Fibroblast of lung (primary cell): ENCODE measurements around the gene RAB40B. TPM values are rescaled to one million over a fixed set of nuclear protein-coding genes. Genes with fewer than 3 reads are reported as not detected.
"Not testable (repeated sequence)": the region's sequence is repeated elsewhere in the genome, so short reads cannot be mapped to it uniquely, and the experiment has no call there.

ENCODE experiments used
- DNase-seq, 2 donors: peaks; one replicate each; pipeline versions ENCODE4 v3.0.0 to v3.0.0-alpha.2; 2010; ENCODE audit warnings: low read depth in 2 of 2
- H2AFZ ChIP-seq: 2 replicates; pipeline ENCODE4 v1.5.1; 2012; ENCODE audit warnings: low read length, control low read depth, inconsistent platforms
- H3K27ac ChIP-seq: 2 replicates; pipeline ENCODE4 v1.5.1; 2011; ENCODE audit warnings: low read length, control low read depth; ENCODE audit not compliant: insufficient read depth
- H3K27me3 ChIP-seq: 2 replicates; pipeline ENCODE4 v1.5.1; 2011; ENCODE audit warnings: mild to moderate bottlenecking, low read length; ENCODE audit not compliant: control insufficient read depth, insufficient read depth
- H3K36me3 ChIP-seq: 2 replicates; pipeline ENCODE4 v1.5.1; 2011; ENCODE audit warnings: low read length; ENCODE audit not compliant: control insufficient read depth, insufficient read depth
- H3K4me1 ChIP-seq: 2 replicates; pipeline ENCODE4 v1.5.1; 2011; ENCODE audit warnings: low read length; ENCODE audit not compliant: control insufficient read depth, insufficient read depth; ENCODE audit errors: extremely low read depth
- H3K4me2 ChIP-seq: 2 replicates; pipeline ENCODE4 v1.5.1; 2011; ENCODE audit warnings: low read length, control low read depth; ENCODE audit not compliant: insufficient read depth; ENCODE audit errors: extremely low read depth
- H3K4me3 ChIP-seq, 4 experiments: fragments of 200-600 bp in 1 of 4; sonication (generic) in 1 of 4; replicated peaks in 1 of 4; 2 replicates each; pipeline ENCODE4 v1.5.1; 2011 to 2016; ENCODE audit warnings: low read length in 4 of 4, low read depth in 3 of 4, mild to moderate bottlenecking in 3 of 4, control low read depth in 2 of 4, inconsistent platforms in 1 of 4, mixed read lengths in 1 of 4; ENCODE audit not compliant: insufficient read depth in 1 of 4; ENCODE audit errors: control extremely low read depth in 1 of 4
- H3K79me2 ChIP-seq: 2 replicates; pipeline ENCODE4 v1.5.1; 2012; ENCODE audit warnings: mild to moderate bottlenecking, low read length, inconsistent platforms; ENCODE audit not compliant: control insufficient read depth, insufficient read depth
- H3K9ac ChIP-seq: 2 replicates; pipeline ENCODE4 v1.5.1; 2011; ENCODE audit warnings: mild to moderate bottlenecking, low read length, control low read depth; ENCODE audit not compliant: insufficient read depth
- H3K9me3 ChIP-seq: 2 replicates; pipeline ENCODE4 v1.5.1; 2012; ENCODE audit warnings: low read depth, low read length; ENCODE audit not compliant: control insufficient read depth, insufficient read depth
- H4K20me1 ChIP-seq: 2 replicates; pipeline ENCODE4 v1.5.1; 2011; ENCODE audit warnings: low read length; ENCODE audit not compliant: control insufficient read depth, insufficient read depth; ENCODE audit errors: extremely low read depth
- CTCF ChIP-seq, 2 donors: IDR thresholded peaks in 1 of 2; conservative IDR thresholded peaks in 1 of 2; 1 replicate in 1 of 2; 2 replicates in 1 of 2; pipeline ENCODE4 v1.5.1; 2011 to 2012; ENCODE audit warnings: low read length in 2 of 2, control low read depth in 1 of 2, inconsistent platforms in 1 of 2, low read depth in 1 of 2, mild to moderate bottlenecking in 1 of 2
- EZH2 ChIP-seq: IDR thresholded peaks from 2 replicates; pipeline ENCODE4 v1.5.1; 2012; ENCODE audit warnings: low read length, control low read depth, mild to moderate bottlenecking; ENCODE audit errors: missing control alignments
- polyA plus RNA-seq, 2 donors: library from polyadenylated mRNA; depleted of rRNA in 1 of 2; stranded (reverse) in 1 of 2; unstranded in 1 of 2; fragments of >200 nt; gene quantifications; 2 replicates each; pipeline ENCODE4 v1.2.1, GENCODE V29; 2011 to 2012; ENCODE audit warnings: missing spikeins in 1 of 2
- total RNA-seq: library from RNA; depleted of rRNA; stranded (reverse); fragments of >200 nt; gene quantifications from 2 replicates; pipeline ENCODE4 v1.2.1, GENCODE V29; 2014

RAB40B gene
- total and polyA plus RNA-seq, 2 donors (not counting 1 experiment from before 2014, with no cell fraction given) = 3.3 TPM

DNA sequence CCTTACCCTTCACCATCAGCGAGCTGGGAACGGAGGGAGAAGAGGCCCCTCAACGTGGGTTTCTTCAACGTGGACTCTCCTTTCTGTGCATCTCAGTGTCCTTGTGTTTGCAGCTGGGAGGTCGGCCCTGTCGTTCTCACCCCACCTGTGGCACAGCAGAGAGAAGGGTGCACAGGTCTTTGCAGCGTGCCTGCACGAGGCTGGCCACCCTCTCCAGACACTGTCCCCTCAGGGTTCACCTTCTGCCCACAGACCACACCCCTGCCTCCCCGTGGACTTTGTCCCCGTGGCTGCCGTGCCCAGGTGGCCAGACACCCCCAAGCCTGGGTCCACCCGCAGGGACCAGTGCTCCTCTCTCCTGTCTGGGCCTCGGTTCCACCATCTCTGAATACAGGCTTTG, 43.0 kb downstream of the RAB40B start:
- Histone ChIP-seq H3K9me3 (peaks cover 3% of the 10 kb centered on the region), H3K4me1 (no peaks in the 10 kb centered on the region), H3K79me2 (no peaks in the 10 kb centered on the region), H3K36me3 (no peaks in the 10 kb centered on the region), H3K27ac (no peak overlapping the region), H3K4me2 (no peak overlapping the region), H3K4me3 (no peak overlapping the region), H4K20me1 (no peaks in the 10 kb centered on the region), H2AFZ (no peak overlapping the region), H3K9ac (no peak overlapping the region), H3K27me3 (no peaks in the 10 kb centered on the region)
- DNase-seq = no peak
- TF ChIP-seq EZH2 (no peak), CTCF (conservative IDR thresholded peaks at IDR 0.05 in 1 of 2, IDR thresholded peaks at IDR 0.05 in 1 of 2; ENCODE audit: low read depth in 1 of 2, low read length in 2 of 2) (no peak)

DNA sequence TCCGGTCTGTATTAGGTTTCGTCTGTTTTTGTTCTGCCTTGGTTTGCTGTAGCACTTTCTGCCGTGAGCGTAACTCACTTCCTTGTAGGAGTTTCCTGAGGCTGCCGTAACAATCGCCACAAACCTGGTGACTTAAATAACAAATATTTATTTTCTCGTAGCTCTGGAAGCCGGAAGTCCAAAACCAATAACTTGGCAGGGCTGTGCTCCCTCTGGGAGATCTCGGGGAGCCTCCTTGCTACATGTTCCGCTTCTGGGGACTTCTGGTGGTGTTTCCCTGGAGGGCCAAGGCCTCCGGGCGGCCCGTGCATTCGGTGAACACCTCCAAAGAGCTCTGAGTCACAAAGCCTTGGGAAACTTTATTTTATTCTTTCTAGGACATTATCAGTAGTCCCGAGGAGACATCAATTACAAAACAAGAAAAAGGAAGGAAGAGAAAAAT, 43.4 kb downstream of the RAB40B start:
- H3K4me3 ChIP-seq = no peak overlapping the region
- peaks cover 3% of the 10 kb centered on the region for H3K9me3 ChIP-seq
- H3K9ac ChIP-seq = no peak overlapping the region
- H3K79me2 ChIP-seq = no peaks in the 10 kb centered on the region
- H3K27me3 ChIP-seq = no peaks in the 10 kb centered on the region
- no peak overlapping the region for H3K27ac ChIP-seq
- no peaks in the 10 kb centered on the region for H3K36me3 ChIP-seq
- DNase-seq = no peak
- no peak overlapping the region for H3K4me2 ChIP-seq
- no peak overlapping the region for H2AFZ ChIP-seq
- H4K20me1 ChIP-seq = no peaks in the 10 kb centered on the region
- H3K4me1 ChIP-seq = no peaks in the 10 kb centered on the region
- TF ChIP-seq EZH2 (no peak), CTCF (conservative IDR thresholded peaks at IDR 0.05 in 1 of 2, IDR thresholded peaks at IDR 0.05 in 1 of 2; ENCODE audit: low read depth in 1 of 2, low read length in 2 of 2) (no peak)

DNA sequence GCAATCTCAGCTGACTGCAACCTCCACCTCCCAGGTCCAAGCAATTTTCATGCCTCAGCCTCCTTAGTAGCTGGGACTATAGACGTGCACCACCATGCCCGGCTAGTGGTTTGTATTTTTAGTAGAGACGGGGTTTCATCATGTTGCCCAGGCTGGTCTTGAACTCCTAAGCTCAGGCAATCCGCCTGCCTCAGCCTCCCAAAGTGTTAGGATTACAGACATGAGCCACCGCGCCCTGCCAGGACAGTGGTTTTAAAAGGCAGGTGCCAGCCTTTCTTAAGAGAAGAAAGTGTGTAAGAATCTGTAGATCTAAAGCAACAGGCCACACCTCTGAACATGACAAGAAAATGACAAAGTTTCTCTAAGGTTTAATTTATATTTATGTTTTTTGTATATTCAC, 43.9 kb downstream of the RAB40B start:
- not testable (repeated sequence) for H3K4me1 ChIP-seq, H3K4me3 ChIP-seq, H3K9ac ChIP-seq, H3K9me3 ChIP-seq, H3K4me2 ChIP-seq, H2AFZ ChIP-seq, H3K27ac ChIP-seq, H3K79me2 ChIP-seq, H3K36me3 ChIP-seq, H4K20me1 ChIP-seq, H3K27me3 ChIP-seq, DNase-seq
